NCI-H1694 treated with DMSO at 0.1 percent for 48 hours (cell line): ENCODE results near the gene SLFN12.
A peak's percentile ranks its signal among the peaks of the same experiment; 100 is the strongest.
"Not testable (repeated sequence)": the region's sequence is repeated elsewhere in the genome, so short reads cannot be mapped to it uniquely, and the experiment has no call there.

Experiments used
- DNase-seq: peaks from one replicate; lab custom pipeline; 2025; lab: John Stamatoyannopoulos, UW

SLFN12 gene

GRCh38 chr17:35414247-35414646 is 18.1 kb downstream of the SLFN12 start:
- no peak for DNase-seq

GRCh38 chr17:35407531-35407930 is 24.8 kb downstream of the SLFN12 start:
- DNase-seq = no peak

GRCh38 chr17:35406568-35406967 is 25.7 kb downstream of the SLFN12 start:
- DNase-seq = no peak

- DNase-seq = no peak
These were observed 27.9 kb downstream of the SLFN12 start for GRCh38 chr17:35404360-35404759.

GRCh38 chr17:35393783-35394182 is 38.5 kb downstream of the SLFN12 start:
- DNase-seq = not testable (repeated sequence)

- DNase-seq = no peak
These were observed 41.6 kb downstream of the SLFN12 start for GRCh38 chr17:35390663-35391062.

GRCh38 chr17:35390156-35390555 is 42.1 kb downstream of the SLFN12 start:
- DNase-seq = no peak

GRCh38 chr17:35387496-35387895 is 44.8 kb downstream of the SLFN12 start:
- no peak for DNase-seq

- DNase-seq = no peak
These were observed 54.6 kb downstream of the SLFN12 start for GRCh38 chr17:35377706-35378105.

- no peak for DNase-seq
These were observed 55.2 kb downstream of the SLFN12 start for GRCh38 chr17:35377068-35377467.

GRCh38 chr17:35376245-35376644 is 56.1 kb downstream of the SLFN12 start:
- DNase-seq = no peak

GRCh38 chr17:35374766-35375344 is 57.4 kb downstream of the SLFN12 start:
- no peak for DNase-seq

- no peak for DNase-seq
These were observed 58.1 kb downstream of the SLFN12 start for GRCh38 chr17:35373984-35374765.

GRCh38 chr17:35373534-35373983 is 58.7 kb downstream of the SLFN12 start, which contains the start of gene SLFN11:
SLFN11 (minus strand) TSS chr17:35373621; CDS start chr17:35363807, 9,814 bp downstream.
- DNase-seq = peak; percentile 79

GRCh38 chr17:35372846-35373533 is 59.3 kb downstream of the SLFN12 start:
- DNase-seq = no peak

- DNase-seq = no peak
These were observed 60.4 kb downstream of the SLFN12 start for GRCh38 chr17:35371934-35372333.

- DNase-seq = no peak
These were observed 64.0 kb downstream of the SLFN12 start for GRCh38 chr17:35368081-35368830.

GRCh38 chr17:35361027-35361426 is 71.3 kb downstream of the SLFN12 start:
- no peak for DNase-seq
